AG04449 (cell line): ENCODE data around the gene KLF15.
"Not testable (repeated sequence)": the region's sequence is repeated elsewhere in the genome, so short reads cannot be mapped to it uniquely, and the experiment has no call there.

ENCODE experiments used
- CTCF ChIA-PET: fragments of 350-600 bp; formaldehyde crosslinking; extraction: SDS; loops from one replicate; lab custom pipeline; 2021; ENCODE audit warnings: antibody characterized with exemption; lab: Yijun Ruan, JAX
- POLR2A ChIA-PET: fragments of 400-600, 350-600 bp; formaldehyde crosslinking; extraction: SDS; loops from one replicate; lab custom pipeline; 2020; ENCODE audit warnings: antibody characterized with exemption, inconsistent platforms; lab: Yijun Ruan, JAX
- DNase-seq: peaks from one replicate; pipeline ENCODE4 v3.0.0-alpha.2; 2010; ENCODE audit warnings: low read depth, low spot score
- H3K4me3 ChIP-seq: 2 replicates; pipeline ENCODE4 v1.5.1; 2011; ENCODE audit warnings: low read depth, mild to moderate bottlenecking, control low read depth, low read length
- CTCF ChIP-seq: IDR thresholded peaks from one replicate; pipeline ENCODE4 v1.5.1; 2011; ENCODE audit warnings: mild to moderate bottlenecking, moderate library complexity, low read length, control low read depth, inconsistent platforms; ENCODE audit not compliant: insufficient read depth; ENCODE audit errors: missing control alignments

Gene KLF15

GRCh38 chr3:126340943-126341754 is 16.1 kb downstream of the KLF15 start:
- TF ChIP-seq CTCF: no peak
- CTCF ChIA-PET: interaction anchor here (1.5 kb wide), 1 partner anchor 8 kb away, joined by 3 read pairs; no protein-coding TSS in a partner anchor
- DNase-seq: no peak
- POLR2A ChIA-PET: no interaction called here
- H3K4me3 ChIP-seq: no peak overlapping the region

GRCh38 chr3:126340596-126340942 is 16.6 kb downstream of the KLF15 start:
- POLR2A ChIA-PET: no interaction called here
- no peak for DNase-seq
- CTCF ChIA-PET: interaction anchor here (1.5 kb wide), 1 partner anchor 8 kb away, joined by 3 read pairs; no protein-coding TSS in a partner anchor
- no peak for TF ChIP-seq CTCF
- no peak overlapping the region for H3K4me3 ChIP-seq

GRCh38 chr3:126340081-126340511 is 17.1 kb downstream of the KLF15 start:
- CTCF ChIA-PET: interaction anchor here (1.5 kb wide), 1 partner anchor 9 kb away, joined by 3 read pairs; no protein-coding TSS in a partner anchor
- POLR2A ChIA-PET: no interaction called here
- no peak overlapping the region for H3K4me3 ChIP-seq

GRCh38 chr3:126339466-126339865 is 17.7 kb downstream of the KLF15 start:
- ChIA-PET CTCF (interaction anchor here (1.5 kb wide), 1 partner anchor 9 kb away, joined by 3 read pairs; no protein-coding TSS in a partner anchor), POLR2A (no interaction called here)
- TF ChIP-seq CTCF: no peak
- no peak overlapping the region for H3K4me3 ChIP-seq
- no peak for DNase-seq

More at GRCh38 chr3:126340081-126340511, 17.1 kb downstream of the KLF15 start:
- DNase-seq: no peak
- no peak for TF ChIP-seq CTCF

- H3K4me3 ChIP-seq: no peak overlapping the region
- POLR2A ChIA-PET: no interaction called here
- CTCF ChIA-PET: no interaction called here
- no peak for DNase-seq
- TF ChIP-seq CTCF: no peak
These were observed 18.4 kb downstream of the KLF15 start for GRCh38 chr3:126338790-126339288.

- ChIA-PET POLR2A (no interaction called here), CTCF (no interaction called here)
- no peak for TF ChIP-seq CTCF
- no peak for DNase-seq
- no peak overlapping the region for H3K4me3 ChIP-seq
These were observed 19.1 kb downstream of the KLF15 start for GRCh38 chr3:126337980-126338651.

- CTCF ChIA-PET, POLR2A ChIA-PET, DNase-seq, H3K4me3 ChIP-seq: not testable (repeated sequence)
These were observed 25.3 kb downstream of the KLF15 start for GRCh38 chr3:126331812-126332336.
